Left kidney (tissue), 8 donors: ENCODE results near the gene PRRT1. TPM values are rescaled to one million over a fixed set of nuclear protein-coding genes. Genes with fewer than 3 reads are reported as not detected.
"Not testable (repeated sequence)": the region's sequence is repeated elsewhere in the genome, so short reads cannot be mapped to it uniquely, and the experiment has no call there.

Experiments used
- DNase-seq: peaks from one replicate; pipeline ENCODE4 v3.0.0-alpha.2; 2013
- long read RNA-seq, 8 donors: transcript quantifications; one replicate each; lab custom pipeline, GENCODE V29; 2026
- polyA plus RNA-seq: library from polyadenylated mRNA; unstranded; fragments of 120-200 nt; gene quantifications from one replicate; pipeline ENCODE4 v1.2.1, GENCODE V29; 2013; ENCODE audit not compliant: insufficient read length

Gene PRRT1
- polyA plus RNA-seq = 2.7 TPM
- long read RNA-seq, donor 1, partial matches to known transcripts = 11 of 12 reads
- long read RNA-seq, donor 1, other reads (novel, unspliced or antisense) = 0 of 12 reads
- long read RNA-seq, donor 2, partial matches to known transcripts = 0 of 1 reads
- long read RNA-seq, donor 2, other reads (novel, unspliced or antisense) = 0 of 1 reads
- long read RNA-seq, donor 3, partial matches to known transcripts = 0 of 2 reads
- long read RNA-seq, donor 3, other reads (novel, unspliced or antisense) = 0 of 2 reads
- long read RNA-seq, donor 4, partial matches to known transcripts = 0 of 1 reads
- long read RNA-seq, donor 4, other reads (novel, unspliced or antisense) = 0 of 1 reads
- long read RNA-seq, donor 5, partial matches to known transcripts = 17 of 17 reads
- long read RNA-seq, donor 5, other reads (novel, unspliced or antisense) = 0 of 17 reads
- long read RNA-seq, donor 6, partial matches to known transcripts = 0 of 1 reads
- long read RNA-seq, donor 6, other reads (novel, unspliced or antisense) = 0 of 1 reads
- long read RNA-seq, donor 7, partial matches to known transcripts = 6 of 8 reads
- long read RNA-seq, donor 7, other reads (novel, unspliced or antisense) = 0 of 8 reads
- long read RNA-seq, donor 8, partial matches to known transcripts = 24 of 25 reads
- long read RNA-seq, donor 8, other reads (novel, unspliced or antisense) = 0 of 25 reads

DNA sequence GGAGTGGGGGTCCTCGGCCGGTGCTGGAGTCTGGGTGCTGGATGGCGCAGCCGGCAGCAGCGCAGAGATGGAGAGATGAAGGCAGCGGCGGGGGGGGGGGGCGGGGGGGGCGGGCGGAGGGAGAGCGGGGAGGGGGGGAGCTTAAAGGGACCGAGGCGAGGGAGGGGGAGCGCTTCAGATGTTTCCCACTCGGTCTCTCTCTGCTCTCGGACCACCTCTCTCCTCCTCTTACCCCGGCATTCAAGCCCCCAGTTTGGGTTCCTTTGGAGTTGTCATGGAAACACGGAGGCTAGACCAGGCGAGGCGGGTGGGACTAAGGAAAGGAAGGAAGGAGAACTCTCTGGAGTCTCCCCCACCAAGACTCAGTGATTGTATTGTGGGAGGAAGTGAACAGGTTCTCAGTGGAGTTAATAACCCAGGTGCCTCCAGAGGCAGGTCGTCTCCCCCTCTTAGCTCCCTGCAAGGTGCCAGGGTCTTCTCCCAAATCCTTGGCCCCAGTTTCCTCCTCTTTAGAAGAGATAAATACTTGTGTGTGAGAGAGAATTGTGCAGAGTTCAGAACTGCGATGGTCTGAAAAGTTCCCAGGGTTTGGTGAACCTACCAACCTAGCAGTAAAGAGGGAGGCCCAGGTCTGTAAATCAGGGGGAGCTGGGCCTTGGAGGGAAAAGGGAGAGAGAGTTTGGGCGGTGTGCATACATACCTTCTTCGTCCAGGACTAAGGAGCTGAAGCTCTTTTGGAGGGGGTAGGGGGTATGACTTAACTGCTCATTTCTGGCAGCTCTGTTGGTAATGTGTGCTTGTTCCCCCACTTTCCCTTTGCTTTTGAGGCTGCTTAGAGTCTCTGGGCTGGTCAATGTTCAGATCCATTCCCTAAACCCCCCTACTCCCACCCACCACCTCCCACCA, at the start of gene PRRT1:
Gene PRRT1 (minus strand): TSS at position 77 of the 906 bp plus-strand sequence. CDS start 112 bp downstream, outside the sequence.
- no peak for DNase-seq

DNA sequence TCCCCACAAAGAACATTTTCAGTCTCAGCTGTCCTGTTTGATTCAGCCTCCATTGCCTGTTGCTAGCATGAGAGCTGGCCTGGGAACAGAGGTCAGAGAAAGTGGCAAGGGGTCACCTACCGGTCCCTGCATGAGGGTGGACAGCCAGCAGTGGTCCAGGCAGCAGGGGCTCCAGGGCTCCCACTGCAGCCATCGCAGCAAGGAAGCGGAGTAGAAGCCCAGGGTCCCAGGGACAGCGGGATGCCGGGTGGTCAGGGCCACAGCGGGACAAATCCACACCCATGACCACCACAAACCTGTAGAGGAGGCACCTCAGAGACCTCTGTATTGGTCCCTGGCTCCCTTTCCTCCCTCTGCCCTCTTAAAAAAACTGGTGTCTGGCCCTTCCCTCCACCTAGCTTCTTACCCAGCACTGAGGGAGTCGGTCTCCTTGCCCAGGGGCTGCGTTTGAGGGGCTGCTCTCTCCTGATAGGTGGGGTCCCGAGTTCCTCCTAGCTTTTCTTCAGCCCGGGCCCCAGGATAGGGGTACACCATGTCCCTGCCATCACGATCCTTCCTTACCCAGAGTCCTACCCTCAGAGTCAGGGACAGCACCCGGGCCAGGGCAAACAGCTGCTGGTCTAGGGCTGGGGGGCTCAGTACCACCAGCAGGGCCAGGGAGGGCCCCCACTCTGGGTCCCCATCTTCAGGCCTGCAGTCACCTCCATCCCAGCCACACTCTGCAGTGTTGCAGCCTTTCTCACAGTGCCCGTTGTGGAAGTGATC, 49.2 kb upstream of the PRRT1 start:
- DNase-seq = no peak

DNA sequence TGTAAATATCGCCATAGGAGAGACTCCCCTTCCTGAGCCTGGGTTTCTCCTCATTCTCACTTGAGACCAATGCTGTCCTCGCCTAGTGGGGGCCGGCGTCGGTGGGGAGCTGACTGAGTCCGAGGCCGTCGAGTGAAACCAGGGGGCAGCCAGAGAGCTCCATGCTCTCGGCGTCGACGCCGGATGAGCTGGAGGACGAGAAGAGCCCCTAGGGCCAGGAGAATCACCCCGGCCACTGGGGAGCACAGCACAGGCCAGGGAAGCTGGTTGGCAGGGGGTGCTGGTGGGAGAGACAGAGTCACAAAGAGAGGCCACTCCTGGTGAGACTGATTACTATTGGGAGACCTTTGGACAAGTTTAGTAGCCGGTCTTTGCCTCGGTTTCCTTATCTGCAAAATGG, 47.1 kb upstream of the PRRT1 start:
- DNase-seq = no peak

DNA sequence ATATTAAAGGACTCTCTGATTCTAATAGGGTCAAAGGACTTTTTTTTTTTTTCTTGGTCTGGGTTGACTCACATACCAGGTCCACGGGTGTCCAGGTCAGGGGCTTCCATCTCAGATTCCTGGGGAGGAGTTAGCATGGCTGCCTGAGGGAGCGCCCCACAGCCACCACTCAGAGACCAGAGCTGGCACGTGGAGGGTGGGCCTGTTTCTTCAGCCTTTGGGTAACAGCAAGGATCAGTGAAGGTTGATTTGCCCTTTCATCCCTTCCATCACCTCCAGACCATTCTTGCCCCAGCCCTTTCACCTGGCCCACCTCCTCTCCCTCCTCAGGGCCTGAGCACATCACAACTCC, 46.6 kb upstream of the PRRT1 start:
- no peak for DNase-seq

DNA sequence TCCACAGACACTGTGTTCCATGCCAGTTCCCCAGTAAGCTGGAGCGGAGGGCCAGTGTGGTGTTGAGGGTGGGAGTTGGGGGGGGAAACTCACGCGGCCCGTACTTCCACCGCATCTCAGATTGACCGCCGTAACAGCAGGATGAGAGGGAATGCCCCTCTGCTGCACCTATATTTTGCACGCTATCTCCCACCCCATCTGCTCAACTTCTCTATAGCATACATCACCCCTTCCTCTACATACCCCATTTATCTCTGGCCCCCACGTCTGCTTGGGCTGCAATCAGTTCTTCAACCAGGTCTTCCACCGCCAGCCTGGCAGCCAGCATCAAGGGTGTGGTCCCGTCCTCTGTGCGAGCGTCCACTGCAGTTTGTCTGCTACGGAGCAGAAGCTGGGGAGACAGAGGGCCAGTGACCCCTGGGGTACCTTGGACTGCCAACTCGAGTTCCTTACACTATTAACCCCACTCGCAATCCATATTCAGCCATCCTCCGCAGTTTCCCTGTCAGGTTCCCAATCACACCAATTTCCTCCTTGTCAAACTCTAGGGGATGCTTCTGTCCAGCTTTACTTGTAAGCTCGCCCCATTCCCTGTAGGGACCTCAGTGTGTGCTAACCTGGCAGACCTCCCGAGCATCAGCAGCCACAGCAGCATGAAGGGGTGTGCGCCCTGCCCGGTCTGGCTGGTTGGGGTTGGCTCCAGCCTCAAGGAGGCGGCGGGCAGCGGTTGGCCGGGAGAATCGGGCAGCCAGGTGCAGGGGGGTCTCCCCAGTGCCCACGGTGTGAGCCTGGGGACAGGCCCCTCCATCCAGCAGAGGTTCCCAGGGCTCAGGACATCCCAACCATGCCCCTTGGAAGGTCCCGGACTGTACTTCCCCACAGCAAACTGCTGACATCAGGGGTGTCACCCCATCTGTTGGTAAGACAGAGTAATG, 45.2 kb upstream of the PRRT1 start:
- DNase-seq = no peak

DNA sequence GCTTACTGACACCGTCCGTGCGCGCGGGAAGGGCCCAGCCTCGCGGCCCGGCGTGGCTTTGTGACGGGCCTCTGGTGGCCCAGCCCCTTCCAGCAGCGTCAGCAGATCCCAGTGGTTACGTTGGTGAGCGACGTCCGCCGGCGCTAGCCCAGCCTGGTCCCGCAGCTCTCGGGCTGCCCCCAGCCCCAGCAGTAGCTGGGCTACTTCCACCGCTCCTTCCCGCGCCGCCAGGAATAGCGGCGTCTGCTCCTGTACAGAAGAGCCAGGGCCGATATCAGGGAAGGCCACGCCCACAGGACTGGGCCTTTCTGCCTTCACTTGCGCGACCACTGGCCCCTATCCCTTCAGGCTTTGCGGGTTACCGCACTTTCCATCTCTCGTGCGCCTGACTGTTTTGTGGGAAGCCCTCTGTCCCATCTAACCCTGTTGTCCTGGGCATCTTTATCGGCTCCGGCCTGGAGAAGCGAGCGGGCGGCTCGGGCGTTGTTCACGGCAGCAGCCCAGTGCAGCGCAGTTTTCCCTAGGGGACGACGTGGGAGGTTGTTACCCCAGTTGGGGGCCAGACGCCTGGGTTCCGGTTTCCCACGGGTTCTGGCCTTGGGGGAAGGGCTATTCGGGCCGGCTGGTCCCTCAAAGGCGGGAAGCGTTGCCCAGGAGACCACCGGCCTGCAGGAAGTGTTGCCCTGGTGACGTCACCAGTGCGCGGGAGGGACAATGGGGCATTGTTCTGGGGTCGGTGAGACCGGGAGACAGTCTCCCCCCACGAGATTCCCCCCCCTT, 44.4 kb upstream of the PRRT1 start:
- peak; percentile 91 for DNase-seq

DNA sequence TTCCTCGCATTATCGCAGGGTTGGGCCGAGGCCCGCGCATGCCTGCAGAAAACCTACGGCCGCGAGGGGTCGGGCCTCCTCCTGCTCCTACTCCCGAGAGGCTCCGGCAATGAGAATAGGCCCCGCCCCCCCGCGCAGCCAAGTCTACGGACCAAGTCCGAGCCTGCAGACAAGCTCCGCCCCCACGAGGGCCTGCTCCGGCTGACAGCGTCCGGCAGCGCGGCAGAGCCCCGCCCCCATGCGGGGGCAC, 43.8 kb upstream of the PRRT1 start:
- DNase-seq = peak; percentile 99

DNA sequence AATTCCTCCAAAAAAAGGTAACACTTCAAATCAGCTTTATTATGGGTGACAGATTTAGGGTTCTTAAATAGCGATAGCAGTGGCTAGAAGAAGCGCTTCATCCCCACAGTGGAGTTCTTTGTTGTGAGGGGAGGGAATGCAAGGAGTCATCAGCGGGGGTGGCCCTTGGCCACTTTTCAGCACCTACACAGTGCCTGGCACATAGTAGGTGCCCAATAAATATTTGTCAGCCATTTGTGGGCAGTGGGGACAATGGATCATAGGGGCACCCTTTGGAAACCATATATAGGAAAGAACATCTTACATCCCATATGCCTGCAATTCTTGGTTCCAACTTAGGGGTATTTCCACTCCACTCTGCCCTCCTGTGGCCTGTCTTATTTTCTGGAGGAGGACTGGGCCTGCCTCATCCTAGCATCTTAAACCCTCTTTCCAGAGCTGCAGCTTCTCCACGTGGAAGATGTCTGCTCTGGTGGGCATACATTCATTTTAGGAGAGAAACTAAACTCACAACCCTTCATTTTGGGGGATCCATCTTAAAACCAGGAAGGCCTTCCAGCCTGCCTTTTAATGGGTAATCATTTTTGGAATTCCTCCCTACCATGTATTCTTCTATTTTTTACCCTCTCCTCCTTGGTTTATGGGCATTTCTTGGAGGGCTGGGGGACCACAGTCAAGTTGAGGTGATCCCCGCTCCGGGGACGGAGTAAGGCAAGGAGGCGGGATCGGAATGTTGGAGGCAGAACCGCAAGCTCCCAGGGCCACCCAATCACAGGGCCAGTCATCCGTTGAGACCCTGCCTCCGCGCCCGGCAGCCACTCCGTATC, 43.3 kb upstream of the PRRT1 start:
- no peak for DNase-seq

DNA sequence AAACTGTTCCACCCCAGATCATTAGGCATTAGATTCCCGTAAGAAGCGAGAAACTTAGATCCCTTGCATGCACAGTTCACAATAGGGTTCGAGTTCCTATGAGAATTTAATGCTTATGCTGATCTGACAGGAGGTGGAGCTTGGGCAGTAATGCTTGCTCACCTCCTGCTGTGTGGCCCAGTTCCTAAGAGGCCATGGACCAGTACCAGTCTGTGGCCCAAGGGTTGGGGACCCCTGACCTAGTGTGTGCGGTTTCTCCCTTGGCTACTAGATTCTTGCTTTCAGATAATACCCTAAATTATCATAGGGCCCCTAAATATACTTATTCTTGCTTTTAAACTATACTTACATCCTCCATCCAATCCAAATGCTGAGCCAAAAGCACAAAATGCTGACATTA, 42.6 kb upstream of the PRRT1 start:
- no peak for DNase-seq

DNA sequence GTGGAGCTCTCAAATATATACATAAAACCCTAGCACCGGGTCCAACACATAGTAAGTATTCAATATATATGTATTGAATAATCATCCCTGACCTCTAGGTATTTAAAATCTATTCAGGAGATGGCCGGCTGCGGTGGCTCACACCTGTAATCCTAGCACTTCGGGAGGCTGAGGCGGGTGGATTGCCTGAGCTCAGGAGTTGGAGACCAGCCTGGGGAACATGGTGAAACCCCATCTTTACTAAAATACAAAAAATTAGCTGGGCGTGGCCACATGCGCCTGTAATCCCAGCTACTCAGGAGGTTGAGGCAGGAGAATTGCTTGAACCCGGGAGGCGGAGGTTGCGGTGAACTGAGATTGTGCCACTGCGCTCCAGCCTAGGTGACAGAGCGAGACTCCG, 41.4 kb upstream of the PRRT1 start:
- DNase-seq = not testable (repeated sequence)

DNA sequence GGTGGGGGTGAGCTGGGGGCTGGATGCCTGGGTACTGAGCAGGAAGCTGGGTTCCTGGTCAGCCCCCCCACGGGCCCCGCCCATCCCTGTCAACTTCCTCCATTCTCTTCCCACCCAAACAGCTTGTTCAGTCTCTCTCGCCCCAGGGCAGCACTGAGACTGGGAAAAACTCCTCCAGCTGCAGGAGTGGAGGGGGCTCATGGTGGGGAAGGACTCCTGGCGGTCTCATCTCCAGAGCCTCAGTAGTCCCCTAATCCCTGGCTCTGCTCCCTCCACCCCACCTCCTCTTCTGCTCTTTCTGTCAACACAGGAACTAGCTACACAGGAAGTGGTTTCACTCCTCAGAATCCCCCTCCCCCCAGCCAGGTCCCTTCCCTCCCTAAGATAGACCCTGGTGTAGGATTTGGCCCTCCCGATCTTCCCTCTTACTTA, 40.9 kb upstream of the PRRT1 start, which contains the start of gene GPSM3:
Gene GPSM3 (minus strand): TSS at position 36 of the 432 bp plus-strand sequence. CDS start 130 bp downstream, outside the sequence.
- no peak for DNase-seq

DNA sequence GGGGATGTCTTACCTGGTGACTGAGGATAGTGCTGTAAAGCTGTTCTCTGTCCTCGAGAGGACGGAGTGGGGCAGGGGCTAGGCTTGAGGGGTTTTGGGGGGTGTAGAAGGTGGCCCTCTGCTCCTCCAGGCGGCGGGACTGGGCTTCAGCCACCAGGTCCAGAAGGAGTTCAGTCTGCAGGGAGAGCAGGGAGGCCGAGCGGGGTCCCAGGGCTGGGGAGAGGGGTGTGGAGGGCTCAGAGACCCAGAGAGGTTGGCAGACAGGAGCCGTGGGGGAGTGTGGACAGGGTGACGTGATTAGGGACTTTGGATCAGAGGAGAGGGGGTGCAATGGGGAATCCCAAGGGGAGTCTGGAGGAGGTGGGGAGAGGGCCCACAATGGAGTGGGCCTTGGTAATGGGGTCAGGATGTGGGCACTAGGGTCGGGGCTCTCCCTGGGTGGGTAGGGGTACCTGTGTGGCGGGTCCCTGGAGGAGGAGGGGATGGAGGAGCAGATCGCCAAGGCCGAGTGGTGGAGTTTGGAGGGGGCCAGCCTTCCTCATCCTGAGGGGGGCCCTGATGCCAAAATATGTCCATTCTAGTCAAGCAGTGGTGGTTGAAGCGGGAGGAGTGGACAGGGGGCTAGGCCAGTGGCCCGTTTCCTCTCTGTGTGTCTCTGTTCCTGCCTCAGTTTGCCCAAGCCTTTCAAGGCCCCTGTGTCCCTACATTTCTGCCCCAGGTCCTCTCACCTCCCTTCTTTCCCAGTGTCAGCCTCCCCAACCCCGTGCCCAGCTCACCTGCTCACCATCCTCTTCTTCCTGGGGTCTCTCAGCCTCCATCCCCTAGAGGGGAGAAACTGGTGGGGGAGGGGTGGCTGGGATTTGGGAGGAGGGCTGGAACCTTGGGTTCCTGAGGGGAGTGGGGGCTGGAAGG, 40.2 kb upstream of the PRRT1 start:
- no peak for DNase-seq

DNA sequence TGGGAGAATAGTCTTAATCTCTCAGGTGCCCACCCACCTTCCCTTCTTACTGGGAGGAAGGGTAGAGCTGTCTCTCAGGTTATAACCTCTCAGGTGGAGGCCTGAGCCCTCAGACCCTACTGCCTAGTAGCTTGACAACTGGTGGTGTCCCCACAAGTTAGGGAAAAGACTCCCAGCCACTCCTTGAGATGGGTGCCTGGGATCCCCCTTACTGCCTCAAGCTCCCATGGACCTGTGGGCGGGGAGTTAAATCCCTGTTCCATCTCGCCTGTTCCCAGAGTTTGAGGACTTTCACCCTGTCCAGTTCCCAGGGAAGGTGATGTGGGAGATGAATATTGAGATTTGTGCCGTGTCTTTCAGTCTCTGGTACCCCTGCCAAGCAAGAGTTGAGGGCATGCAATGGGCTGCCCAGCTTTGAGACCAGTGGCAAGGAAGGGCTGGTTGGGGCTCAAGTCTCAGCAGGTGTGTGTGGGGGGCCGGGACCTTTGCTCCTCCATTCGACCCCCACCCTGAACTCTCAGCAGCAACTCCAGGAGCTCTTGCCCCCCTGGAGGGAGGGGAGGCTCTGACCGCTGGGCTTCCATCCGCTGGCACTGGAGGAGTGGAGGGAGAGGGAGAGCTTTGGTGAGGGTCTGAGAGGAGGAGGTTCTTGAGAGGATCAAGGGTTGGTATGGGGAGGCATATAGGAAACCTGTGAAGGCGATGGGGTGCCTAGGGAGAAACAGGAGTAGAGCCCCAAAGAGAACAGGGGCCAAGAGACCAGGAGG, 39.4 kb upstream of the PRRT1 start:
- DNase-seq = no peak

DNA sequence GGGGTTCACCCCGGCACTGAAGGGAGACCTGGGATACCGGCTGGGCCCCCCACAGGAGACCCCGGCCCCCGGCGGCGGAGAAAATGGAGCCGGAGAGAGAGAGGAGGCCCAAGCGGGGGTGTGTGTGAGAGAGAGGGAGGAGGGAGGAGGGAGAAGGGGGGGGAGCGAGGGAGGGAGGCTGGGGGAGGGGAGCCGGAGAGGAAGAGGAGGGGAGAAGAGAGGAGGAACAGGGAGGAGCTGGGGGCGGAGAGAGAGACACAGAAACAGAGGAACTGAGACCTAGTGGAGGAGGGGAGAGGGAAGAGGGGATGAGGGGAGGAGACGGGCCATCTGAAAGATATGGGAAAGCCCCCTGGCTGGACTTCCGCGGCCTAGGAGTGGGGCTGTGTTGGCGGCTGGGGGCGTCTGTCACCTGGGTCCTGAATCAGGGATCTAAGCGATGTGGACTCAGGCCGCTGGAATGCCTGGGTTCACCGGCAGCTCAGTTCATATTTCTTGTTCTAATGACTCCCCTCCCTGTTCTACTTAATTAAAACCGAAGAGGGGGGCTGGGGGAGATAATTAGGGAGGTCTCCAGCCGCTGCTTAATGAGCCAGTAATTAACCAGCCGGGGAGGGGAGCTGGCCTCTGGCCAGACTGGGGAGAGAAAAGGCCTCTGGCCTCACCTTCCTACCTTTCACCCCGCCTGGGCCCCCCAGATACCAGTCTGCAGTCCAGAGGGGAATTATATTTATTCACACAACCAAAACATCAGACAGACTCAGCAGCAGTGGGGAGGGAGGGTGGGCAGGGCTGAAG, 38.5 kb upstream of the PRRT1 start, which contains the start of gene PBX2:
Gene PBX2 (minus strand): TSS at position 149 of the 798 bp plus-strand sequence. CDS start 287 bp downstream, outside the sequence.
- DNase-seq = peak; percentile 95

DNA sequence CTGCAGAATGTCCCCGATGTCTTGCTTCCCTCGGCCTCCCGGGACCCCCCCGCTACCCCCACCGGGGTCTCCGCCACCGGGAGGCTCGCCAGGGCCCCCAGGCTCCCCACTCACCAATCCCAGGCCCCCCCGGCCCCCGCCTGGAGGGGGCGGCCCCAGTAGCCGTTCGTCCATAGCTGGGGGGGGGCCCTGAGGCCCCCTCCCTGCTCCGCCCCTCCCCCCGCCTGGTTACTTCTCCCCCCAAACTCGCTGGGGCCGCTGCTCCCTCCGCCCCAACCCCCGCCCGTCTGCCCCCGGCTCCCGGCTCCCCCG, 38.0 kb upstream of the PRRT1 start:
- DNase-seq = no peak

DNA sequence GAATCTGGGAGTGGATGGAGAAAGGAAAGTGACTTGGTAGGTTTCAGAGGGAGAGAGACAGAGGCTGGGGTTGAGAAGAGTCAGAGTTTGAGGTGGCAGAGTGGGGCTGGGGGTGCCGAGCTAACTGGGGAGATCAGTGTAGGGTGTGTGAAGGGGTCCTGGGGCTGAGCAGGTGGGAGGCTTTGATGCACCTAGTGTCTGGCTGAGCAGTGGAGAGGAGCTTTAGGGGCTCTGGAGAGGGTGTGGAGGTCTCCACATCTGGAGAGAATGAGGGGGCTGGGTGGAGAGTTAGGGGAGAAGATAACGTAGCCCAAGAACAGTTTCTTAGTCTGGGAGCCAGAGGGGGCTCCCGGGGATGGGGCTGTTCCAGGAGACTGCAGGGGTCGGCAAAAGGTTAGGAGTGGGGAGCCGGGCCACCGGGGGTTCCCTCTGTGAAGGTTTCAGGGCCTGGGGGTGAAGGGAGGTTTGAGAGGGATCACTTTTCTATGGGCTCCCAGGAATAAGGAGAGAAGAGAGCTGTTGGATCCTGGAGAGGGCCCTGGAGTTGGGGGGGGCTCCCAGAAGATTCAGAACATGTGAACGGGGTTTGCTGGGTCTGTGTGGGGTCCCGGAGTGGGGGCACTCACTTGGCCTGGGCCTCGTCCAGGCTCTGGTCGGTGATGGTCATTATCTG, 37.5 kb upstream of the PRRT1 start:
- no peak for DNase-seq
